Subcutaneous adipose tissue (tissue), 4 donors: Measurements from ENCODE around the gene TULP4. TPM values are rescaled to one million over a fixed set of nuclear protein-coding genes. Genes with fewer than 3 reads are reported as not detected.

Experiments
- CTCF ChIP-seq: fragments of 450-650 bp; IDR thresholded peaks from one replicate; pipeline ENCODE4 v1.5.1; 2016; ENCODE audit warnings: low read depth, mild to moderate bottlenecking, control low read depth, antibody characterized with exemption, moderate library complexity
- total RNA-seq, 4 donors: library from RNA; depleted of rRNA; stranded (reverse); fragments of >200 nt; gene quantifications; one replicate each; pipeline ENCODE4 v1.1.0, GENCODE V29; 2016

TULP4 gene
- total RNA-seq, 4 donors from 2014 or later, result 83.6 to 170 (median 123) TPM

GRCh38 chr6:158431560-158431959 is 119.3 kb downstream of the TULP4 start:
- TF ChIP-seq CTCF, result no peak

GRCh38 chr6:158437571-158437970 is 125.3 kb downstream of the TULP4 start:
- TF ChIP-seq CTCF, result no peak

GRCh38 chr6:158438226-158438625 is 126.0 kb downstream of the TULP4 start:
- TF ChIP-seq CTCF, result no peak

GRCh38 chr6:158439255-158439654 is 127.0 kb downstream of the TULP4 start:
- TF ChIP-seq CTCF, result no peak

- no peak for TF ChIP-seq CTCF
These were observed 129.5 kb downstream of the TULP4 start for GRCh38 chr6:158441716-158442215.

- TF ChIP-seq CTCF, result no peak
These were observed 130.0 kb downstream of the TULP4 start for GRCh38 chr6:158442306-158442705.

- TF ChIP-seq CTCF, result no peak
These were observed 133.3 kb downstream of the TULP4 start for GRCh38 chr6:158445426-158446085.
